ENCODE measurements around the gene COL1A1.
A peak's percentile ranks its signal among the peaks of the same experiment; 100 is the strongest.

COL1A1 gene

DNA sequence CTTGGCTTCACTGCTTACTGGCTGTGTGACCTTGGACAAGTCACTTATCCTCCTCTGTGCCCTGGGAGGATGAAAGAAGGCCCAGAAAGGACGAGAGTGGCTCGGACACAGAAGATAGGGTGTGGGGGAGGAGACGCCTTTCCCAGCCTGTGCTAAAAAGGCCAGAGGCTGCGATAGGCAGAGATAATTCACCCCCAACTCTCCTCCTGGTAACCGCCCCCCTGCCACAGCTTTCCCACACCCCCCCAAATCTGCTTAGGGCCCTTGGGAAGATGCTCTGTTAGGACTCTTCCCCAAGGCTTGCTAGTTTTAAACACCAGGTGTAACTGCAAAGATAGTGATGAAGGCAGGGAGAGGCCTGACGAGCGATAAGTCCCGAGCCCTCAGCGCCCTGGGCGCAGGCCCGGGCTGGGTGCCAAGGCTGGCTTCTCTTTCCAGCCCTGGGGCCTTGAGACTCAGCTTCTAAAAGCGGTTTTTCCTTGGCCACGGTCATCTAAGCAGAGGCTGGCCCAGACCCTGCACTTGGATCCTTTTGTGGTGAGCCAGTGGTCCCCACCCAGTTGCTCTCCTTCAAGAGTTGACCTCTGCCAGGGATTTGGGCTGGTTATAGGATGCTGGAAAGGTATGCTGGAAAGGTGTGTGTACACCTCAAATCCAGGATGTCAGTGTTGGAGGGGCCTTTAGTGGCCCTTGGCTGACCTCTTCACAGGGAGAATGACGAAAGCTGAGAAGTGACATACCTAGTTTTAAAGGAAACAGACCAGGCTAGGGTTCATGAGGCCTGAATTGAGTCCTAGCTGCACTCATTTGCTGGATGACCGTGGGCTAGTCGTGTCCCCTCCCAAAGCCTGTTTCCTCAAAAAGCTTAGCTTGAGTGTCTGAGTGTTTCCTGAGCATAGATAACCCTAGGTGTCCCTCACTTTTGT lies 47.5 kb downstream of the COL1A1 start:
- no peak for DNase-seq (ENCODE audit: low spot score)

DNA sequence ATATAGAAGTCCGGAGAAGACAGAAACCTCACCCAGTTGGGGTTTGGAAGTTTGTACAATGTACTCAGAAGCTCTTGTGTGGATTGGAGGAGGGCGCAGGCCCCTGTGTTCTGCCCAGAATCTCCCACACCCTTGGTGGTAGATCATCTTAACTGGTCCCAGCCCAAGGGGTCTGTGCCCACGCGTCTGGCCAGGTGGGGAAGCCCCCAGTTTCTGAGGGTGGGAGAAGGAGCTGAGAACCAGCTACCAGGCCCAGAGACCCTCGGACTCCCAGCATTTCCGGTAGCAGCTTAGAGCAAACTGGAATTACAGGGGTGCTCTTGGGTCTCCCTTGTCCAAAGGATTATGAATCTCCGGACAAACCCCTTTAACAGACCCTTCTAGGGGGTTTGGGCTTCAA lies 48.7 kb downstream of the COL1A1 start:
- DNase-seq (ENCODE audit: low spot score), result no peak

DNA sequence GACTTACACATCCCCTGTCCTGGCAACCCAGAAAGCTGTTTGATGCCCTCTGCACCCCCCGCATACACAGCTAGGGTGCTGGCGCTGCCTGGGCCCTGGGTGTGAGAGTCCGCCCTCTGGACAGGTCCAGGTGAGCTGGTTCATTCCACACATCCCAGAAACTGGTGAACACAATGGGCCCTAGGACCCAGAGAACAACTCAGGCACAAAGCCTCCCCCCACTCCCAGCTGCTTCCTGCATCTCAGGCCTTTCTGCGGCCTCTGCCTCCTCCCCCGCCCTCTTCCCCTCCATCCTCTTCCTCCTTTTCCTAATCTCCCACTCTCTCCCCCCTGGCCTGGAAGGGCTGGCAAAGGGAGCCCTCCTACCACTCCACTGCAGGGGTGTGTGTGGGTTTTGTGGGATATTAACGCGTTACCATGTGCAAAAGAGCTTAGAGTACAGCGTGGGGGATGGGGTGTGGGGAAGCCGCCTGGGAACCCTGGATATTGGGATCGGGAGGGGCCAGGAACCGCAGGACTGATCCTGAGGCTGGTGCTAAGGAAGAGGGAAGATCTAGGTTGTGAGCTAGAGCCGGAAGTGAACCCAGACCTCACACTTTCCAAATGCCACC lies 49.4 kb downstream of the COL1A1 start:
- peak; percentile 95 for DNase-seq (ENCODE audit: low spot score)

GRCh38 chr17:50151041-50151936 lies 50.1 kb downstream of the COL1A1 start:
- peak; percentile 90 for DNase-seq (ENCODE audit: low spot score)

DNA sequence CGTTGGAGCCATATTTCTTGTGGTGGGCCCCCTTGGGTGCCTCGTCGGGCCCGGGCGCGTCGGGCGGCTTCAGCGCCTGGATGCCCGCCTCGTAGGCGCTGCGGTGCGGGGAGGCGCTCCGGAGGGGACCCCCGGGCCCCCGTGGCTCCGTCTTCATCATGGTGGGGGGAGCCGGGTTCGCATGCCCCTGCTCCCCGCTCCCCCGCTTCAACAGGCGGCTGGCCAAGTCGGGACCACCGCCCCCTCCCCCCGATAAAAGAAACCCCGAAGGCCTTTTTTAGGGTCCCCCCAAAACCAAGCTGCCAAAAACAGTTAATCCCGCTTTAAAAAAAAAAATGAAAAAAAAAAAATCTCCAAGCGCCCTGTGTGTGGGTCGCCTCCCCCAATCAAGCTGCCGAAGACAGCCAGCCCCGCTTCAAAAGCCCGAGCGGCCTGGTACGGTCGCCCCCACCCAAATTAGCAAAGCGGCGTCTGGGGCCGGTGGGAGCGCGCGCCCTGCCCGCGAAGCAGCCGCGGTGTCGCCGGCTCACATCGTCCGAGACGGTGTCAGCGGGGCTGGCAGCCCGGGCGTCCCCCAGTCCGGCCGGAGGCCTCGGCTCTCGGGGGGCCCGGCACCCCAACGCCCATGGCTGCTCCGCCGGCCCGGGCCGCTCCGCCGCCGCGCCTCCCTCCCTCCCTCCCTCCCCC lies 50.9 kb downstream of the COL1A1 start, which contains the start of gene PPP1R9B:
TSS of gene PPP1R9B (minus strand) at position 324 of the 687 bp plus-strand sequence. CDS start at position 160, 164 bp downstream.
- DNase-seq (ENCODE audit: low spot score), result no peak

DNA sequence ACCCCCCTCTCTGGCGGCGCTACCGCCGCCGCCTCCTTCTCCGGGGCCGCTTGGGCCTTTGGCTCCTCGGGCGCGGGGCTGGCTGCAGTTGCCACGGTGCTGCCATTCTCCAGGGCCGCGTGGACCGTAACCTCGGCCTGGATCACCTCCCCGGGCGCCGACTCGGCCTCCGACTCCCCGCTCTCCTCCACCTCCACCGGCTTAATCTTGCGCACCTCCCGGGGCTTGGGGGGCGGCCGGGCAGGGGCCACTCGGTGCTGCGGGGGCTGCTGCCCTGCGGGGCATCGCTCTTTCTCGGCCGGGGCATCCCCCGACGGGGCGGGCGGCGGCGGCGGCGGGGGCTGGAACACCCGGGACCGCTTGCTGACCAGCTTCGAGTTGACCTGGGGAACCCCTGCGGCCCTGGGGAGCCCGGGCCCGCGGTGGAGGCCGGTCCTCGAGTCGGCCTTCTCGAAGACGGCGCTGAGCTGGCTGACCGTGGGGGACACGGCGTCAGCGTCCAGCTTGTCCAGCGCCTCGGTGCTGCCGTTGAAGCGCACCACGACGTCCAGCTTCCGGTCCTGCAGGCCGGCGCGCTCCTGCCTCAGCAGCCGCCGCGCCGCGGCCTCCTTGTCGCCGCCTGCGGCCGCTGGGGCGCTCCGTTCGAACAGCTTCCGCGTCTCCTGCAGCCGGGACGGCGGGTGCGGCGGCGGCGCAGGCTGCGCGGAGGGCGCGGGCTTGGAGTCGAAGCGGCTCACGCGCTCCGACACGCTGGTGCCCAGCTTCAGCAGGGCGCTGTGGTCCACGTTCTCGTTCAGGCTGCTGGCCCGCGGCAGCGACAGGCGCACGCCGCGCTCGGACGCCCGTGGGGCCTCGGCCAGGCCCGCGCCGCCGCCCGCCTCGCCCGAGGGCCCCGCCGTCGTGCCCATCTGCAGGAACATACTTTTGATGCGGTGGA lies 51.7 kb downstream of the COL1A1 start:
- DNase-seq (ENCODE audit: low spot score), result peak; percentile 43

GRCh38 chr17:50149091-50149416 lies 52.4 kb downstream of the COL1A1 start:
- no peak for DNase-seq (ENCODE audit: low spot score)

DNA sequence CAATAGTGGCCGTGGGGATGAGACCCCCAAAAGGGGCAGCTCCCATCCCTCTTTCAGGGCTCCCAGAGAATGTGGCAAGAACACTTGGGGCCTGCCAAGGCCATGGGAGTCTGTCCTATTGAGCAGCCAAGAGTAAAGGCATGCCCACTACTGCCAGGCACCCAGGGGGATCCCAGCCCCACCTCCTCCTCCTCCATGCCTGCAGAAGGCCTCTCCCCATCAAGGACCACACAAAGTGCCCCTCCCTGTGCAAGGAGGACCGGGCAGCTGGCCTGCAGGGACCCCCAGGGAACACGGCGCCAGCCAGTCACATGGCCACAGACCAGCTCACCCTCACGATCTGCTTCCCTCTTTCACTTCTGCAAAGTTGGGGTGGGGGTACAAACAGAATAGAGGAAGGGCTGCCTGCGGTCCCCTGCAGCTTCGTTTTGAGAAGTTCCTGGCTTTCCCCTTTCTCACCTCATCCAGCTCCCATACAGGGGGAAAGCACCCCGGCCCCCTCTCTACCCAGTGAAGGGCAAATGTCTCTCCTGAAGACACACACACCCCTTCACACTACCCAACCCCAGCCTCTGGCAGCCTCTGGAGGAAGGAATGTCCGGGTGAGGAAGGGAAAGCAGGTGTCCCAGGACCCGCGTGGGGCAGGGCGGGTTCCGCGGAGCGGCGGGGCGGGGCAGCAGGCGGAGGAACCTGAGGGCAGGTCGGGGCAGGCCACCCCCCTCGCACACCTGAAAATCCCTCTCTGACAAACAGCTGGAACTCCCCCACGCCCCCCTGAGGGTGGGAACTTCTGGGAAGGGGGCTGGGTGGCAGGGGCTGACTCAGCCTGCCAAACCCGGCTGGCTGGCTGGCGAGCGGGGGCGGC lies 53.0 kb downstream of the COL1A1 start:
- DNase-seq (ENCODE audit: low spot score), result peak; percentile 70

DNA sequence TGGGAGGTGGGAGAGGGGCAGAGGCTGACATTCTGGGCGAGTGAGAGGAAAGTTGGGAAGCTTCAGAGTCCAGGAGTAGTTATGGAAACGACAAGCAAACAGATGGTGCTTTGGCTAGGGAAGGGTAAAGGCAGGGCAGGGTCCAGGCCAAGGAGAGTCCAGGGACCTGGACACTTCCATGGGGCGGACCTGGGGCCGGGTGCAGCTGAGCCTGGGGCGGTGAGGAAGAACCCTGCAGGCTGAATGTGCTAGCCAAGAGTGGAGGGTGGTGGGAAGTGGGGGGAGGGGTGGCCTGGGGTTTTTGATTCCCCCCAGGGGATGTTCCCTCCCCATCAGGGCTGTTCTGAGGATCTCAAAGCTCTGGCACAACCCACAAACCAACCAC lies 53.6 kb downstream of the COL1A1 start:
- no peak for DNase-seq (ENCODE audit: low spot score)

DNA sequence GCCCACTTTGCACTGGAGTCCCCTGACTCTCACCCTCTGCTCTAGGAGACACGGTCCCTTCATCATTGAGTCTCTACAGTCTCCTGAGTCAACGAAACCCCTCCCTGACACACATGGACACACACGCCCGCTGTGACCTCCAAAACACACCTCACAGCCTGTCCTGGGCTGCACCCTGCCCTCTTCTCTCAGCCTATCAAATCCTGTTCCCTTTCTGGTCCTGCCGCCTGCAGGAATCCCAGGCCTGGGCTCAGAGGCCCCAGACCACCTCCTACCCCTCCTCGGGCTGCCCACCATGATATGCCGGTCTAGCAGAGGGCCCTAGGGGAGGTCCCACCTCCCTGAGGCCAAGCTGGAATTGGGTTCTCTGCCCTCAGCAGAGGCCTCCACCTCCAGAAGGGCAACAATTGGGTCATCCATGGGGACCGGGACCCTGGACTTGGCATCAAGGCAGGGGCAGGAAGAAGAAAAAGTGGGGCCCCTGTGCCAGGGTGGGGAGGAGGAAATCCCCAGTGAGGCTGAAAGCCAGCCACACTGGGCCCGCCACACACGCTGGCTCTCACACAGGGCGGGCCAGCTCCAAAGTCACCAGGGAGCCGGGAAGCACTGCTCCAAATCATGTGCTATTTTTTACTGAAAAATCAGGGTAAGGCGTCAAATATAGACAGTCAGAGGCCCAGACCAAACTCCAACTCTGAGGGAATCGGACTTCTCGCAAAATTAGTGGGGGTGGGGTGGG lies 54.3 kb downstream of the COL1A1 start:
- no peak for DNase-seq (ENCODE audit: low spot score)

DNA sequence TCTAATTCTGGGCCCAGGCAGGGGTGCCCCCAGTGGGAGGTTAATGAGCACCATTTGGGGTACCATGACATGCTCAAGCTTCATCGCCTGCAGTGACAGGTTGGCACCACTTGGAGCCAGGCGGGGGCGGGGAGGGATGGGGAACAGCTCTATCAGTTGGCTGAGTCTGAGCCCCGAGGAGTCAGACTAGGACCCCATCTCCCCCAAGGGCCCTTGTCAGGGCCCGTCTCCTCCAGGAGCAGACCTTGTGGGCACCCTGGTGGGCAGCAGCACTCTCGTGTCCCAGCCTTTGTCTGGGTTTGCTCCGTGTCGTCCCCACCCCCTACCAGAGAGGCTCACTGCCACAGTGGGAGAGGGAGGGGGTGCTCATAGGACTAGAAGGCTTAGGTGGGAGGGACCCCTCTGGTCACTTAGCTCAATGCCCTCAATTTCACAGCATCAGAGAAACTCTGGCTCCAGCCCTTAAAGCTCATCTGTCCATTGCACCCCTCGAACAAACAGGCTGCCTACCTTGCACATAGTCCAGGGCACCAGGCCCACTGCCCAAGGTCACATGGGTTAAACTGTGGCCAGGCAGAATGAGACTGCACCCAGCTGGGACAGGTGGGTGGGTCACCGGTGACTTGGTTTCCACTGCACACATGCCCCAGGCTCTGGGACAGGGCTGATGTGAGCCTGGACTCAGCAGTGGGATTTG lies 55.1 kb downstream of the COL1A1 start:
- DNase-seq (ENCODE audit: low spot score), result no peak

DNA sequence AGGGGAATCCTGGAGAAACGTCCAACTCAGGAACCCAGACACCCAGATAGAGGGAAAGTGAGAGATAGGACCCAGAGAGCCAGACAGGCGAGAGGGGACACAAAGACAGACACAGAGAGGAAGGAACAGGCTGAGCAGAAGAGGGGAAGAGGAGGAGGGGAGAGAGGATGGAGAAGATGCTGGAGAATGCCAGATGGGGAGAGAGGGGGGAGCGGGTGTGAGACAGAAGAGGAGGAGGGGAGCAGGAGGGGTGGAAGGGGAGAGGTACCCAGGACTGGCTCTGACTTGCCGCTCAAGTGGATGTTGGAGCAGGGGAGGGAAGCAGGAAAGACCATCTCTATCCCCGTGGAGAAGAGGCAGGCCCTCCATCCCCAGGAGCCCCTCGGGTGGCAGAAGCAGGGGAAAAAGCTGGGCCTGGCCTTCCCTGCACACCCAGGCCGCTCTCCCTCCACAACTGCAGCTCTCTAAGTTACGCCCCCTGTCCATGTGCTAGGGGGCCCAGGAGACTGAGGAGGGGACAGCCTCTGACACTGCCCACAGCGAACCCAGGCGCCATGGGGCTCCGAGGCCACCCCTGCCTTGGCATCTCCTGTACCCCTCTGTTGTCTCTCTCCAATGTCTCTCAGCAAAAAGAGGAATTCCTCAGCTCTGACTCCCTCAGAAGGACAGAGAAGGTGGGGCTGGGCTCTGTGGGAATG lies 55.8 kb downstream of the COL1A1 start:
- DNase-seq (ENCODE audit: low spot score), result no peak

DNA sequence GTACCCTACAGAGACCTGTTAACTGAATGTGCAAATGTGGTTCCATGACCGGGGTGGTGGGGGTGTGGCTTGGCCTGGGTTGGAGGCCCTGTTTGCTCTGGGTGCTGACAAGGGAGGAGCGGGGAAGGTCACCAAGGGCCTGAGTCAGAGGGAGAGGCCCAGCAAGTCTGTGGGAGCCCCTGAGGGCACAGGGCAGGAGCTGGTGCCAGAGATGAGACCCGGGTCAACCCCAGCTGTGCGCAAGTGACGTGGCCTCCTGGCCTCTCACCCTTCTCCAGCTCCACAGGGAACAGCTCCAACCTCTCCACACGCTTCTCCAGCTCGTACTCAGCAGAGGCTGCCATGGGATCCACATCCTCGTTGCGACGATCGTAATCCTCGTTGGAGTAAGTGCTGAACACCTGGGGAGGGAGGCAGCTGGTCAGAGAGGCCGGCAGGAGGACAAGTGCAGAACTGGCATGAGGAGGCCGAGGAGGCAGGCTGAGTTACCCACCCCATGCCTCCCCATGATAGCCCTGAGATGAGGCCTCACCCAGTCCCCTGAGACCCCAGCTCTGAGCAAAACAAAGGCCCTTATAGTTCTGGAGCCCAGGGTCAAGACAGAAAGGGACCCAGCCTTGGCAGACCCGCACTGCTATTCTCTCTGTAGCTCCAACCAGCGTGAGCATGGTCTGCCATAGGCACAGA lies 56.4 kb downstream of the COL1A1 start:
- DNase-seq (ENCODE audit: low spot score), result no peak

DNA sequence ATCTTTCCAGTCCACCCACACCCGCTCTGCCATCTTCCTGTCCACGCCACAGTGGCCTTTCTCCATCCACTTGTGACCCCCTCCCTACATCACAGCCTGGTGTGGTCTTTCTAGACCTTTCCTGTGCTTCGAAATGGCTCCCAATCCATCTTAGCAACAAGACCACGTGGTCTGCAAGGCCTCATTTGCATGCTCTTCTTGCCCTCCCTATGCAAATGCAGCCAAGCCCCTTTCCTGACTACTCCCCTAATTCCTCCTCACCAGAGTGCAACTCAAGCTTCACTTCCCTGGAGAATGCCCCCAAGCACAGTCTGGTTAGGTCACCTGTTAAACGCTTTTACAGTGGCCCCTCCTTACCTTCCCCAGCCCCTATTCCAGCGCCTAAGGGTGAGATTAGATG lies 57.1 kb downstream of the COL1A1 start:
- no peak for DNase-seq (ENCODE audit: low spot score)

DNA sequence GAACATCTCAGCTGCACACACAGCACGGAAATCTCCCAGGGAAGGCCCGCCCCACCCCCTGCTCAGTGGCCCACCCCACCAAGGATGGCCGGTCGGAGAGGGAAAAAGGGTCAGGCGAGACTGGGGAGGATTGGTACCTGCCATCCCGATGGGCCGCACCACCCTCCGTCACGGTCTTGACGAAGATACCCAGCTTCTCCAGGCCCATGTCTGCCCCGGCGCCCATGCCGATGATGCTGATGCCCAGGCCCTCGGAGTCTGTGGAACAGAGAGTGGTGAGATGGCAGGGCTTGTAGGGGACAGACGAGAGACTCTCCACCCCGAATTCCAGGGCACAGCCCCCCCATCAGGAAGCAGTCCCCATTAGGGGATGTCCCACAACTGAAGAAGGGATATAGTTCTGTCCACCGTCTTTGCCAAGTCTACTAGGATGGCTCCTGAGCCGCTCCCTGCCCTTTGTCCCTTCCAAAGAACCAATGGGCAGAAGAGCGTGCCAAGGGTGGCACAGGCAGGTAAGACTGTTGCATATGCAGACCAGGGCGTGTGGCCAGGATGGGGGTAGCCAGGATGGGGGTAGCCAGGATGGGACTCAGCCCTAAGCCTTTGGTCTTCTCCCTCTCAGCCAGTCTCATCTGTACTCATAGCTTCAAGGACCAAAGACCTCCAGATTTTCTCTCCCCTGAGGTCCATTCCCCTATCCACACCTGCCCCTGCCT lies 57.8 kb downstream of the COL1A1 start:
- no peak for DNase-seq (ENCODE audit: low spot score)

- no peak for DNase-seq (ENCODE audit: low spot score)
Observed at GRCh38 chr17:50141745-50142110, 59.7 kb downstream of the COL1A1 start.

All from globus pallidus (tissue), 1 donor.